HEK293 (cell line): ENCODE data around the gene STIM2.

Experiments used
- CTCF ChIA-PET: fragments of 350-600 bp; formaldehyde crosslinking; extraction: SDS; loops from one replicate; lab custom pipeline; 2021; ENCODE audit warnings: antibody characterized with exemption; lab: Yijun Ruan, JAX
- POLR2A ChIA-PET: fragments of 300-600 bp; formaldehyde crosslinking; extraction: SDS; loops from one replicate; lab custom pipeline; 2020; ENCODE audit warnings: antibody characterized with exemption, inconsistent platforms; lab: Yijun Ruan, JAX
- H3K27ac ChIP-seq: fragments of 200-500 bp; sonication (Bioruptor generic); 2 replicates; pipeline ENCODE4 v1.5.1; 2014; ENCODE audit warnings: low read depth, low read length, control low read depth, inconsistent platforms; ENCODE audit errors: extremely low read depth
- H3K36me3 ChIP-seq, 2 experiments: fragments of 200-500 bp in 1 of 2; sonication (Bioruptor generic) in 1 of 2; 1 replicate in 1 of 2; 2 replicates in 1 of 2; pipeline ENCODE4 v1.5.1; 2014 to 2017; ENCODE audit warnings: inconsistent platforms in 2 of 2, low read length in 2 of 2; ENCODE audit not compliant: control insufficient read depth in 2 of 2, insufficient read depth in 1 of 2
- H3K4me1 ChIP-seq: fragments of 200-500 bp; sonication (Bioruptor generic); 2 replicates; pipeline ENCODE4 v1.5.1; 2014; ENCODE audit warnings: mild to moderate bottlenecking, low read length, inconsistent platforms; ENCODE audit not compliant: control insufficient read depth, insufficient read depth
- H3K4me3 ChIP-seq: 2 replicates; pipeline ENCODE4 v1.5.1; 2011; ENCODE audit warnings: low read depth, mild to moderate bottlenecking, control low read depth, low read length, moderate library complexity
- H3K9me3 ChIP-seq: fragments of 200-500 bp; sonication (Bioruptor generic); 2 replicates; pipeline ENCODE4 v1.5.1; 2014; ENCODE audit warnings: low read depth, low read length, inconsistent platforms; ENCODE audit not compliant: control insufficient read depth, insufficient read depth
- FEZF1 ChIP-seq: fragments of 450-650 bp; formaldehyde crosslinking; IDR thresholded peaks from 2 replicates; pipeline ENCODE4 v1.5.1; 2016; ENCODE audit warnings: missing biosample characterization, missing genetic modification characterization
- KLF16 ChIP-seq: fragments of 450-650 bp; formaldehyde crosslinking; IDR thresholded peaks from 2 replicates; pipeline ENCODE4 v1.5.1; 2017; ENCODE audit warnings: missing biosample characterization, missing genetic modification characterization
- KLF7 ChIP-seq: fragments of 450-650 bp; formaldehyde crosslinking; IDR thresholded peaks from 2 replicates; pipeline ENCODE4 v1.5.1; 2016; ENCODE audit warnings: missing biosample characterization, missing genetic modification characterization, borderline replicate concordance
- KLF9 ChIP-seq: fragments of 450-650 bp; formaldehyde crosslinking; IDR thresholded peaks from 2 replicates; pipeline ENCODE4 v1.5.1; 2016; ENCODE audit warnings: missing biosample characterization, missing genetic modification characterization, low read depth
- MYNN ChIP-seq: fragments of 450-650 bp; formaldehyde crosslinking; IDR thresholded peaks from 2 replicates; pipeline ENCODE4 v1.5.1; 2016; ENCODE audit warnings: missing biosample characterization, missing genetic modification characterization, borderline replicate concordance
- OSR2 ChIP-seq: fragments of 450-650 bp; formaldehyde crosslinking; IDR thresholded peaks from 2 replicates; pipeline ENCODE4 v1.5.1; 2016; ENCODE audit warnings: missing biosample characterization, missing genetic modification characterization
- YY1 ChIP-seq: fragments of 450-650 bp; formaldehyde crosslinking; IDR thresholded peaks from 2 replicates; pipeline ENCODE4 v1.5.1; 2018; ENCODE audit warnings: missing biosample characterization, missing genetic modification characterization
- ZBTB21 ChIP-seq: fragments of 450-650 bp; formaldehyde crosslinking; IDR thresholded peaks from 2 replicates; pipeline ENCODE4 v1.5.1; 2017; ENCODE audit warnings: missing biosample characterization, missing genetic modification characterization
- ZNF140 ChIP-seq: fragments of 450-650 bp; formaldehyde crosslinking; IDR thresholded peaks from 2 replicates; pipeline ENCODE4 v1.5.1; 2016; ENCODE audit warnings: missing biosample characterization, missing genetic modification characterization
- ZNF19 ChIP-seq: fragments of 450-650 bp; formaldehyde crosslinking; IDR thresholded peaks from 2 replicates; pipeline ENCODE4; 2016; ENCODE audit warnings: missing biosample characterization, missing genetic modification characterization, low read depth
- ZNF24 ChIP-seq: fragments of 450-650 bp; formaldehyde crosslinking; IDR thresholded peaks from 2 replicates; pipeline ENCODE4 v1.5.1; 2016; ENCODE audit warnings: missing biosample characterization, missing genetic modification characterization
- ZNF274 ChIP-seq, 2 experiments: fragments of 200-500 bp in 1 of 2; fragments of 450-650 bp in 1 of 2; sonication (Bioruptor generic) in 1 of 2; formaldehyde crosslinking in 1 of 2; IDR thresholded peaks; 2 replicates each; pipeline versions ENCODE4 v1.5.1 to v1.6.1; 2014 to 2016; ENCODE audit warnings: borderline replicate concordance in 1 of 2, inconsistent platforms in 1 of 2, low read length in 1 of 2, missing biosample characterization in 1 of 2, missing genetic modification characterization in 1 of 2
- ZNF324 ChIP-seq: fragments of 450-650 bp; formaldehyde crosslinking; IDR thresholded peaks from 2 replicates; pipeline ENCODE4 v1.5.1; 2016; ENCODE audit warnings: missing biosample characterization, missing genetic modification characterization
- ZNF544 ChIP-seq: fragments of 450-650 bp; formaldehyde crosslinking; IDR thresholded peaks from 2 replicates; pipeline ENCODE4 v1.5.0; 2017; ENCODE audit warnings: missing biosample characterization, missing genetic modification characterization
- ZNF623 ChIP-seq: fragments of 450-650 bp; formaldehyde crosslinking; IDR thresholded peaks from 2 replicates; pipeline ENCODE4 v1.5.1; 2016; ENCODE audit warnings: missing biosample characterization, missing genetic modification characterization
- ZNF658 ChIP-seq: fragments of 450-650 bp; formaldehyde crosslinking; IDR thresholded peaks from 2 replicates; pipeline ENCODE4; 2016; ENCODE audit warnings: missing biosample characterization, missing genetic modification characterization
- ZNF792 ChIP-seq: fragments of 450-650 bp; formaldehyde crosslinking; IDR thresholded peaks from 2 replicates; pipeline ENCODE4 v1.5.1; 2016; ENCODE audit warnings: missing biosample characterization, missing genetic modification characterization
- TF ChIP-seq, protein P1 (sequence below): fragments of 450-650 bp; formaldehyde crosslinking; IDR thresholded peaks from 2 replicates; pipeline ENCODE4 v1.5.1; 2016; ENCODE audit warnings: missing biosample characterization, missing genetic modification characterization
- TF ChIP-seq, protein P2 (sequence below): fragments of 450-650 bp; formaldehyde crosslinking; conservative IDR thresholded peaks from 2 replicates; pipeline ENCODE4 v1.5.1; 2016; ENCODE audit warnings: low read depth, missing biosample characterization, missing genetic modification characterization
- TF ChIP-seq, protein P3 (sequence below): fragments of 450-650 bp; formaldehyde crosslinking; IDR thresholded peaks from 2 replicates; pipeline ENCODE4 v1.5.1; 2016; ENCODE audit warnings: missing biosample characterization, missing genetic modification characterization
- TF ChIP-seq, protein P4 (sequence below): fragments of 450-650 bp; formaldehyde crosslinking; IDR thresholded peaks from 2 replicates; pipeline ENCODE4 v1.5.1; 2016; ENCODE audit warnings: missing biosample characterization, missing genetic modification characterization, low read depth

Gene STIM2

DNA sequence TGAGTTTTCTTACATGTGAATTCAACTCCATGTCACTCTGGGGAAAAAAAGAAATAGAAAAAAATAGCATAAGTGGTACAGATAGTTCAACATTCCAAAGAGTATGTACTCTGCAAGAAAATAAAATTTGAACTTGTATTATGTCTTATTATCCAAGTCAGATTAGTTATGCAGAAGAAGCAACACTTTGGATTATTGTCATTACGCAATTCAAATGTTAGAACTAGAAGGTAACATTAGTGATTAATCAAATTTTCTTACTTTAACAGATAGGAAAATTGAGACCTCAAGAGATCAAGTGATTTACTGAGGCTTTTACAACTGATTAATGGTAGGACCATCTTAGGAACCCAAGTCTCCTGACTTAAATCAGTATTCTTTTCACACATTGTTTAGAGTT lies 159.1 kb downstream of the STIM2 start (continued):
- no peak for TF ChIP-seq YY1 (tag by site-specific recombination)

DNA sequence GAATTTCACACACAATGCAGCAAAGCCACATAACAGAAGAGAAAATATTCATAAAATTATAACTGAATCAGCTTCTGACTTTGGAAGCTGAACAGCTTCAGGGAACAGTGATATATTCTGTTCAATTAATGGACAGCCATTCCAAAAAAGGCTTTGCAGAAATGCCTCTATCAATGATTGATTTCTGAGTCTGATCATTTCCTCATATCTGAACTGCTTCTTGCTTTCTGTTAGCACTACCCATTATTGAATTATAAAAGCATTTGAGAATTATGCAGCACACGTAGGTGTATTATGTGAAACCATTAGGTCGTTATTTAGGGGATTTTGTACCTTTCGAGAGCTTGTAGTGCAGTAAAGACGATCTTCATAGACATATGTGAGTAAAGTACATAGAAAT lies 159.6 kb downstream of the STIM2 start:
- Histone ChIP-seq H3K27ac (no peak overlapping the region), H3K9me3 (no peaks in the 10 kb centered on the region), H3K4me1 (no peaks in the 10 kb centered on the region), H3K4me3 (no peak overlapping the region), H3K36me3 (peaks cover 0 to 31% of the 10 kb centered on the region in 2 experiments; a peak in 1 of 3 replicates)
- TF ChIP-seq, protein P1, sequence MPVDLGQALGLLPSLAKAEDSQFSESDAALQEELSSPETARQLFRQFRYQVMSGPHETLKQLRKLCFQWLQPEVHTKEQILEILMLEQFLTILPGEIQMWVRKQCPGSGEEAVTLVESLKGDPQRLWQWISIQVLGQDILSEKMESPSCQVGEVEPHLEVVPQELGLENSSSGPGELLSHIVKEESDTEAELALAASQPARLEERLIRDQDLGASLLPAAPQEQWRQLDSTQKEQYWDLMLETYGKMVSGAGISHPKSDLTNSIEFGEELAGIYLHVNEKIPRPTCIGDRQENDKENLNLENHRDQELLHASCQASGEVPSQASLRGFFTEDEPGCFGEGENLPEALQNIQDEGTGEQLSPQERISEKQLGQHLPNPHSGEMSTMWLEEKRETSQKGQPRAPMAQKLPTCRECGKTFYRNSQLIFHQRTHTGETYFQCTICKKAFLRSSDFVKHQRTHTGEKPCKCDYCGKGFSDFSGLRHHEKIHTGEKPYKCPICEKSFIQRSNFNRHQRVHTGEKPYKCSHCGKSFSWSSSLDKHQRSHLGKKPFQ (tag by site-specific recombination) = no peak
- TF ChIP-seq ZNF324 (tag by site-specific recombination) = no peak
- no peak for TF ChIP-seq ZNF623 (tag by site-specific recombination)
- TF ChIP-seq ZNF140 (tag by site-specific recombination) = no peak
- TF ChIP-seq KLF9 (tag by site-specific recombination) = no peak
- TF ChIP-seq MYNN (tag by site-specific recombination) = no peak
- TF ChIP-seq ZNF19 (tag by site-specific recombination) = no peak
- POLR2A ChIA-PET = no interaction called here
- CTCF ChIA-PET = interaction anchor here (1.1 kb wide), 1 partner anchor 8 kb away, joined by 3 read pairs; no protein-coding TSS in a partner anchor

DNA sequence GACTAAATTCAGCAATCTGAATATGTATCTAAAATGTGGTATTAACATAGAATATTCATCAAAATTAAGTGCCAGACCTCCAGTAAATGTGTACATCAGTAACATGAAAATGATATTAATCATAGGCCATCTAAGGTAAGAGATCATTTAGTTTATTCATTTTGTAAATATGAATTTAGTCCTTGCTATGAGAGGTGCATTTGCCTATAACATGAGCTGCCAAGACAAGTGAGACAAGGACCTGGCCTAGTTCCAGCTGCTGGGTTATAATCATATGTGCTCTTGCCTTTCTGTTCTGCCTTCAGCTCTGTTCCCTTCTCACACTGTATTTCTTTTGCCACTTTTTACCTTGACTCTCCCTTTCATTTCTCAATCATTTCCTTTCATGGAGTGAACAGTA lies 160.0 kb downstream of the STIM2 start:
- H3K9me3 ChIP-seq = no peaks in the 10 kb centered on the region
- ChIA-PET CTCF (interaction anchor here (1.1 kb wide), 1 partner anchor 9 kb away, joined by 3 read pairs; no protein-coding TSS in a partner anchor), POLR2A (no interaction called here)
- H3K27ac ChIP-seq = no peak overlapping the region
- no peaks in the 10 kb centered on the region for H3K4me1 ChIP-seq
- H3K36me3 ChIP-seq = peaks cover 0 to 31% of the 10 kb centered on the region in 2 experiments; a peak in 1 of 3 replicates
- TF ChIP-seq, protein P2, sequence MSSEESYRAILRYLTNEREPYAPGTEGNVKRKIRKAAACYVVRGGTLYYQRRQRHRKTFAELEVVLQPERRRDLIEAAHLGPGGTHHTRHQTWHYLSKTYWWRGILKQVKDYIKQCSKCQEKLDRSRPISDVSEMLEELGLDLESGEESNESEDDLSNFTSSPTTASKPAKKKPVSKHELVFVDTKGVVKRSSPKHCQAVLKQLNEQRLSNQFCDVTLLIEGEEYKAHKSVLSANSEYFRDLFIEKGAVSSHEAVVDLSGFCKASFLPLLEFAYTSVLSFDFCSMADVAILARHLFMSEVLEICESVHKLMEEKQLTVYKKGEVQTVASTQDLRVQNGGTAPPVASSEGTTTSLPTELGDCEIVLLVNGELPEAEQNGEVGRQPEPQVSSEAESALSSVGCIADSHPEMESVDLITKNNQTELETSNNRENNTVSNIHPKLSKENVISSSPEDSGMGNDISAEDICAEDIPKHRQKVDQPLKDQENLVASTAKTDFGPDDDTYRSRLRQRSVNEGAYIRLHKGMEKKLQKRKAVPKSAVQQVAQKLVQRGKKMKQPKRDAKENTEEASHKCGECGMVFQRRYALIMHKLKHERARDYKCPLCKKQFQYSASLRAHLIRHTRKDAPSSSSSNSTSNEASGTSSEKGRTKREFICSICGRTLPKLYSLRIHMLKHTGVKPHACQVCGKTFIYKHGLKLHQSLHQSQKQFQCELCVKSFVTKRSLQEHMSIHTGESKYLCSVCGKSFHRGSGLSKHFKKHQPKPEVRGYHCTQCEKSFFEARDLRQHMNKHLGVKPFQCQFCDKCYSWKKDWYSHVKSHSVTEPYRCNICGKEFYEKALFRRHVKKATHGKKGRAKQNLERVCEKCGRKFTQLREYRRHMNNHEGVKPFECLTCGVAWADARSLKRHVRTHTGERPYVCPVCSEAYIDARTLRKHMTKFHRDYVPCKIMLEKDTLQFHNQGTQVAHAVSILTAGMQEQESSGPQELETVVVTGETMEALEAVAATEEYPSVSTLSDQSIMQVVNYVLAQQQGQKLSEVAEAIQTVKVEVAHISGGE = no peak
- TF ChIP-seq, protein P3, sequence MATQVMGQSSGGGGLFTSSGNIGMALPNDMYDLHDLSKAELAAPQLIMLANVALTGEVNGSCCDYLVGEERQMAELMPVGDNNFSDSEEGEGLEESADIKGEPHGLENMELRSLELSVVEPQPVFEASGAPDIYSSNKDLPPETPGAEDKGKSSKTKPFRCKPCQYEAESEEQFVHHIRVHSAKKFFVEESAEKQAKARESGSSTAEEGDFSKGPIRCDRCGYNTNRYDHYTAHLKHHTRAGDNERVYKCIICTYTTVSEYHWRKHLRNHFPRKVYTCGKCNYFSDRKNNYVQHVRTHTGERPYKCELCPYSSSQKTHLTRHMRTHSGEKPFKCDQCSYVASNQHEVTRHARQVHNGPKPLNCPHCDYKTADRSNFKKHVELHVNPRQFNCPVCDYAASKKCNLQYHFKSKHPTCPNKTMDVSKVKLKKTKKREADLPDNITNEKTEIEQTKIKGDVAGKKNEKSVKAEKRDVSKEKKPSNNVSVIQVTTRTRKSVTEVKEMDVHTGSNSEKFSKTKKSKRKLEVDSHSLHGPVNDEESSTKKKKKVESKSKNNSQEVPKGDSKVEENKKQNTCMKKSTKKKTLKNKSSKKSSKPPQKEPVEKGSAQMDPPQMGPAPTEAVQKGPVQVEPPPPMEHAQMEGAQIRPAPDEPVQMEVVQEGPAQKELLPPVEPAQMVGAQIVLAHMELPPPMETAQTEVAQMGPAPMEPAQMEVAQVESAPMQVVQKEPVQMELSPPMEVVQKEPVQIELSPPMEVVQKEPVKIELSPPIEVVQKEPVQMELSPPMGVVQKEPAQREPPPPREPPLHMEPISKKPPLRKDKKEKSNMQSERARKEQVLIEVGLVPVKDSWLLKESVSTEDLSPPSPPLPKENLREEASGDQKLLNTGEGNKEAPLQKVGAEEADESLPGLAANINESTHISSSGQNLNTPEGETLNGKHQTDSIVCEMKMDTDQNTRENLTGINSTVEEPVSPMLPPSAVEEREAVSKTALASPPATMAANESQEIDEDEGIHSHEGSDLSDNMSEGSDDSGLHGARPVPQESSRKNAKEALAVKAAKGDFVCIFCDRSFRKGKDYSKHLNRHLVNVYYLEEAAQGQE (tag by site-specific recombination) = no peak
- no peak for TF ChIP-seq ZNF792
- TF ChIP-seq ZBTB21 (tag by site-specific recombination) = no peak
- no peak for TF ChIP-seq ZNF24 (tag by site-specific recombination)
- TF ChIP-seq ZNF544 (tag by site-specific recombination) = no peak
- TF ChIP-seq, protein P4, sequence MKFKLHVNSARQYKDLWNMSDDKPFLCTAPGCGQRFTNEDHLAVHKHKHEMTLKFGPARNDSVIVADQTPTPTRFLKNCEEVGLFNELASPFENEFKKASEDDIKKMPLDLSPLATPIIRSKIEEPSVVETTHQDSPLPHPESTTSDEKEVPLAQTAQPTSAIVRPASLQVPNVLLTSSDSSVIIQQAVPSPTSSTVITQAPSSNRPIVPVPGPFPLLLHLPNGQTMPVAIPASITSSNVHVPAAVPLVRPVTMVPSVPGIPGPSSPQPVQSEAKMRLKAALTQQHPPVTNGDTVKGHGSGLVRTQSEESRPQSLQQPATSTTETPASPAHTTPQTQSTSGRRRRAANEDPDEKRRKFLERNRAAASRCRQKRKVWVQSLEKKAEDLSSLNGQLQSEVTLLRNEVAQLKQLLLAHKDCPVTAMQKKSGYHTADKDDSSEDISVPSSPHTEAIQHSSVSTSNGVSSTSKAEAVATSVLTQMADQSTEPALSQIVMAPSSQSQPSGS (tag by site-specific recombination) = no peak
- no peak for TF ChIP-seq OSR2 (tag by site-specific recombination)
- no peak for TF ChIP-seq ZNF324 (tag by site-specific recombination)
- no peak for TF ChIP-seq ZNF623 (tag by site-specific recombination)
- TF ChIP-seq ZNF658 (tag by site-specific recombination) = no peak
- no peak for TF ChIP-seq FEZF1
- no peak for TF ChIP-seq ZNF274 (IDR thresholded peaks at IDR 0.05; ENCODE audit: low read length)
- no peak for TF ChIP-seq ZNF274 (tag by site-specific recombination; IDR thresholded peaks at IDR 0.05; ENCODE audit: borderline replicate concordance)
- no peak for TF ChIP-seq KLF16 (tag by site-specific recombination)
- TF ChIP-seq KLF7 = no peak
- H3K4me3 ChIP-seq = no peak overlapping the region
